ENCODE measurements around the gene ZNF576.
A peak's percentile ranks its signal among the peaks of the same experiment; 100 is the strongest.

ZNF576 gene

DNA sequence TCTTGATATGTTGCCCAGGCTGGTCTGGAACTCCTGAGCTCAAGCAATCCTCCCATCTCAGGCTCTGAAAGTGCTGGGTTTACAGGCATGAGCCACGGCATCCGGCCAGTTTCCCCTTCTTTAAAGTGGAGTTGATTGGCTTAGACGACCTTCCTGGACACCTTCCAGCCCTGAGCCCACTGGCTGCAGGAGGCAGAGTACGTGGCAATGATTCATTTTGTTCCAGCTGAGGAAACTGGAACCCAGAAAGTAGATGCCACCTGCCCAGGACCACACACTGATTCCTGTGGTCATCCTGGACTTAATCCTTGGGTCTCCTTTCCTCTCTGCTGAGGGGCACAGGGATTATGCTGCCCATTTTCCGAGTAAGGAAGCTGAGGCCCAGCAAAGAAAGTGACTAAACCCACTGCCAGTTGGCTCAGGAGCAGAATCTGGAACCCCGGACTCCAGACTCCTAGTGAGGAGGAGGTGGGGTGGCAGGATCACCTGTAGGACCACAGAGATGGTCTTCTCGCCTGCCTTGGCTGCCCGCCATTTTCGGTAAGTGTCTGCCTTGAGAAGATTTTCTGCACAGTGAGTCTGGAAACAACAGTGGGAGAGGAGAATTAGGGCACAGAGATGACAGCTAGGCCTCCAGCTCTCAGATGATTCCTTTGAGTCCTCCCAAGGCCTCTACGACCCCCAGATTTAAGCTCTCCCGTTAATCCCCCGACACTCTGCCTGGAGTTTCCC lies 21.8 kb upstream of the ZNF576 start:
- Histone ChIP-seq H3K27ac (ENCODE audit: low read depth, low read length) (no peak overlapping the region; the same call in 1 of the 2 replicates), H3F3A (ENCODE audit: insufficient read depth) (no peaks in the 10 kb centered on the region), H3K9me3 (ENCODE audit: insufficient read depth, low read length) (no peaks in the 10 kb centered on the region), H3K9me2 (replicated peaks; ENCODE audit: insufficient read depth, low read length) (no peaks in the 10 kb centered on the region), H3K4me3 (ENCODE audit: insufficient read depth, low read length, poor library complexity, severe bottlenecking) (peak overlapping the region; percentile 98), H3K4me2 (ENCODE audit: low read depth, low read length, poor library complexity, severe bottlenecking) (peak overlapping the region; percentile 80), H3K79me2 (ENCODE audit: insufficient read depth, low read length) (peaks cover 10% of the 10 kb centered on the region; the same call in 1 of the 2 replicates), H3K36me3 (ENCODE audit: low read length) (no peaks in the 10 kb centered on the region), H4K20me1 (ENCODE audit: low read depth, low read length) (no peaks in the 10 kb centered on the region), H2AFZ (ENCODE audit: low read depth, low read length, severe bottlenecking) (peak overlapping the region; percentile 83), H3K9ac (ENCODE audit: low read length) (peak overlapping the region; percentile 96), H3K27me3 (ENCODE audit: low read length) (no peaks in the 10 kb centered on the region)
- TF ChIP-seq, protein P1, sequence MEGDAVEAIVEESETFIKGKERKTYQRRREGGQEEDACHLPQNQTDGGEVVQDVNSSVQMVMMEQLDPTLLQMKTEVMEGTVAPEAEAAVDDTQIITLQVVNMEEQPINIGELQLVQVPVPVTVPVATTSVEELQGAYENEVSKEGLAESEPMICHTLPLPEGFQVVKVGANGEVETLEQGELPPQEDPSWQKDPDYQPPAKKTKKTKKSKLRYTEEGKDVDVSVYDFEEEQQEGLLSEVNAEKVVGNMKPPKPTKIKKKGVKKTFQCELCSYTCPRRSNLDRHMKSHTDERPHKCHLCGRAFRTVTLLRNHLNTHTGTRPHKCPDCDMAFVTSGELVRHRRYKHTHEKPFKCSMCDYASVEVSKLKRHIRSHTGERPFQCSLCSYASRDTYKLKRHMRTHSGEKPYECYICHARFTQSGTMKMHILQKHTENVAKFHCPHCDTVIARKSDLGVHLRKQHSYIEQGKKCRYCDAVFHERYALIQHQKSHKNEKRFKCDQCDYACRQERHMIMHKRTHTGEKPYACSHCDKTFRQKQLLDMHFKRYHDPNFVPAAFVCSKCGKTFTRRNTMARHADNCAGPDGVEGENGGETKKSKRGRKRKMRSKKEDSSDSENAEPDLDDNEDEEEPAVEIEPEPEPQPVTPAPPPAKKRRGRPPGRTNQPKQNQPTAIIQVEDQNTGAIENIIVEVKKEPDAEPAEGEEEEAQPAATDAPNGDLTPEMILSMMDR (IDR thresholded peaks at IDR 0.05; ENCODE audit: insufficient read depth, low read length, poor library complexity, severe bottlenecking): no peak
- TF ChIP-seq EZH2phosphoT487 (conservative IDR thresholded peaks at IDR 0.05; ENCODE audit: low read length): no peak

DNA sequence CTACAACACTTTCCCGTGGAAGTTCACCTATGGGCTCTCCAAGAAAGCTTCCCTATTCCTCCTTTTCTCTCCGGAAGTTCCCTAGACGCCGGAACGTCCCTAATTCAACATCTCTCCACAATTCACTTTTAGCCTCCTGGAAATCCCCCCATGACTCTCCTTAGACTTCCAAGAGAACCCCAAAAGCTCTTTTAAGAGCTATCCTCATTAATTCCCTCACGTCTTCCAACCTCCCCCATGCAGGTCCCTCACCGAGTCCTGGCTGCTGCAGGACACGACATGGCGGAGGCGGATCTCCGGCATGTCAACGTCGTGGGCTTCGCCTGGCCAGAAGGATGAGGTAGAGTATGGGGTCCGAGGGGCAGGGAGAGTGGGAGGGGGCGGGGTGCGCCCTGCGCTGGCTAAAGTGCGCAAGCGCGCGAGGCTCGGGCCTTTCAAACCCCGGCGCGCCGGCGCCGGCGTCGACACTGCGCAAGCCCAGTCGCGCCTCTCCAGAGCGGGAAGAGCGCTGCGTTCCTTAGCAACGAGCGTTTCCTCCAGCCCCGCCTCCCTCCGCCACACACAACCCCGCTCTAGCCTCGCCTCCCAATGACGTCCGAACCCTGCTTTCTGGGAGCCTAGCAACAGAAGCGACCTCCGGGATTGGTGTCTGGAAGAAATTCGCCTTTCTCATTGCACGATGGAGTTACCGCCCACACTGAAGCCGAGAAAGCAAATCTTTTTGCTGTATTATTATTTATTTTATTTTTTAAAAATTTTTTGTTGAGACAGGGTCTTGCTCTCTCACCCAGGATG lies 21.0 kb upstream of the ZNF576 start, which contains the start of the genes PINLYP and XRCC1:
PINLYP (plus strand) TSS at position 646 of the 795 bp plus-strand sequence. CDS start 1,391 bp downstream, outside the sequence.
XRCC1 (minus strand) TSS at position 372 of the 795 bp plus-strand sequence; CDS start at position 303, 69 bp downstream.
- peak within 1 kb of the TSS; percentile 96 for H3K9ac ChIP-seq (ENCODE audit: low read length)
- H3K4me3 ChIP-seq (ENCODE audit: insufficient read depth, low read length, poor library complexity, severe bottlenecking): peak within 1 kb of the TSS; percentile 98
- H3K79me2 ChIP-seq (ENCODE audit: insufficient read depth, low read length): peaks cover 8% of the 10 kb centered on the region; the same call in 1 of the 2 replicates
- H4K20me1 ChIP-seq (ENCODE audit: low read depth, low read length): no peaks in the 10 kb centered on the region
- H2AFZ ChIP-seq (ENCODE audit: low read depth, low read length, severe bottlenecking): peak within 1 kb of the TSS; percentile 83
- H3F3A ChIP-seq (ENCODE audit: insufficient read depth): no peaks in the 10 kb centered on the region
- TF ChIP-seq, protein P1 (IDR thresholded peaks at IDR 0.05; ENCODE audit: insufficient read depth, low read length, poor library complexity, severe bottlenecking): no peak
- no peak for TF ChIP-seq EZH2phosphoT487 (conservative IDR thresholded peaks at IDR 0.05; ENCODE audit: low read length)
- H3K9me2 ChIP-seq (replicated peaks; ENCODE audit: insufficient read depth, low read length): no peaks in the 10 kb centered on the region
- H3K9me3 ChIP-seq (ENCODE audit: insufficient read depth, low read length): no peaks in the 10 kb centered on the region
- H3K36me3 ChIP-seq (ENCODE audit: low read length): no peaks in the 10 kb centered on the region
- no peaks in the 10 kb centered on the region for H3K27me3 ChIP-seq (ENCODE audit: low read length)
- H3K27ac ChIP-seq (ENCODE audit: low read depth, low read length): peak within 1 kb of the TSS; percentile 29; the same call in 1 of the 2 replicates
- H3K4me2 ChIP-seq (ENCODE audit: low read depth, low read length, poor library complexity, severe bottlenecking): peak within 1 kb of the TSS; percentile 80

DNA sequence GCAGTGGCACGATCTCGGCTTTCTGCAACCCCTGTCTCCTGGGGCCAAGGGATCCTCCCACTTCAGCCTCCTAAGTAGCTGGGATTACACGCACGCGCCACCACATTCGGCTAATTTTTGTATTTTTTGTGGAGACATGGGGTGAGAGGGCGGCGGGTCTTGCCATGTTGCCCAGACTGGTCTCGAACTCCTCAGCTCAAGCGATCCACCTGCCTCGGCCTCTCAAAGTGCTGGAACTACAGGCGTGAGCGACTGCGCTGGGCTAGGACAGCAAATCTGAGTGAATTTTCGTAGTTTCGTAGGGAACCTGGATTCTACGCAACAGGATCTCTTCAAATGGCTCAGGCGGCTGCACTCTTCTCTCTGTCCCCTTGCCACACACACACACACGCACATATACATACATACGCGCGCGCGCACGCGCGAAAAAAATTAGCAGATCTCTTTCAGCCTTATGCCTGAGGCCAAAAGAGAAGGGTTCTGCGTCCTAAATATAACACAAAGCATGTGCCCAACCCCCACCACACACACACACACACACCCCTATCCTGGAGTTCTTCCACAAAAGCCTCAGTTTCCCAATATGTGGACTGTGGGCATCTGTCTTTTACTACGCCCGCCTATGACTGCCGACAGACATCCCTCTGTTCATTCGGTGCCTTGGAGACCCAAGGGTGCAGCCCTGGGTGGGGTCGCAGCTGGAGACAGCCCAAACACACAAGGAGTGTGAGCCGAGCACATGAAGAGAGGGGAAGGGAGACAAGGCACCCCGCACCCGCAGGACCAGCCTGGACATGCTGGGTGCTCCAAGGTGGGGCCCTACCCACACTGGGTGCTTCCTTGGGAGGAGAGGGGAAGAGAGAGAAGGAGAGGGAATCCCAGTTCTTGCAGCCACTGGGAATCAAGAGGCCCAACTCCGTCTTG lies 20.2 kb upstream of the ZNF576 start:
- Histone ChIP-seq H3K9me2 (replicated peaks; ENCODE audit: insufficient read depth, low read length) (no peaks in the 10 kb centered on the region), H3F3A (ENCODE audit: insufficient read depth) (no peaks in the 10 kb centered on the region), H3K79me2 (ENCODE audit: insufficient read depth, low read length) (peaks cover 8% of the 10 kb centered on the region; the same call in 1 of the 2 replicates), H2AFZ (ENCODE audit: low read depth, low read length, severe bottlenecking) (peak overlapping the region; percentile 83), H3K27ac (ENCODE audit: low read depth, low read length) (no peak overlapping the region), H3K9ac (ENCODE audit: low read length) (peak overlapping the region; percentile 37; the same call in 1 of the 2 replicates), H3K4me3 (ENCODE audit: insufficient read depth, low read length, poor library complexity, severe bottlenecking) (peak overlapping the region; percentile 44), H3K36me3 (ENCODE audit: low read length) (no peaks in the 10 kb centered on the region), H3K9me3 (ENCODE audit: insufficient read depth, low read length) (no peaks in the 10 kb centered on the region), H3K27me3 (ENCODE audit: low read length) (no peaks in the 10 kb centered on the region), H4K20me1 (ENCODE audit: low read depth, low read length) (no peaks in the 10 kb centered on the region), H3K4me2 (ENCODE audit: low read depth, low read length, poor library complexity, severe bottlenecking) (peak overlapping the region; percentile 58)
- TF ChIP-seq, protein P1 (IDR thresholded peaks at IDR 0.05; ENCODE audit: insufficient read depth, low read length, poor library complexity, severe bottlenecking): no peak
- TF ChIP-seq EZH2phosphoT487 (conservative IDR thresholded peaks at IDR 0.05; ENCODE audit: low read length): no peak

Measured in SU-DHL-6 (cell line).